ENCODE results near the gene MAPK8IP1.

MAPK8IP1 gene

DNA sequence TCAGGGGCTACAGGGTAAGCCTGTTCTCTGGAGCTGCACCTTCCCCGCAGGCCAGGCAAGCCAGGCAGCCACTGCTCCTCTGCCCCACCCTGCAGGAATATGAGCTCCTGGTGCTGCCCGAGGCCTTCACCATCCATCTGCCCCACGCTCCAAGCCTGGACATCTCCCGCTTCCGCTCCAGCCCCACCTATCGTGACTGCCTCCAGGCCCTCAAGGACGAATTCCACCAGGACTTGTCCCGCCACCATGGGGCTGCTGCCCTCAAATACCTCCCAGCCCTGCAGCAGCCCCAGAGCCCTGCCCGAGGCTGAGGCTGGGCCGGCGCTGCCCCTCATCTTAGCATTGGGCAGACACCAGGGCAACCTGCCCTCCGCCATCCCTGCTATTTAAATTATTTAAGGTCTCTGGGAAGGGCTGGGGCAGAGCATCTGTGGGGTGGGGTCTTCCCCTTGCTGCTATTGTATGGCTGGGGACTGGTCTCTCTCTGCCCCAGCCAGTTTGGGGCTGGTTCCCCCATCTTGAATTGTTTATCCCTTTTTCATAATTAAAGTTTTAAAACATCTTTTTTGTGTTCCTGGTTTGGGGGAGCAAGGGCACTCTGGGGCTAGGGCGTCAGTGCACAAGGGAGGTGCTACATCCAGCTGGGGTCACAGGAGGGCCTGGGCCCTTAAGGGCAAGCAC lies 43.2 kb downstream of the MAPK8IP1 start:
- no peak overlapping the region for H3K27ac ChIP-seq (replicated peaks)
- no peak overlapping the region for H3K4me3 ChIP-seq (replicated peaks; ENCODE audit: insufficient read depth, low read length)
- H3K27me3 ChIP-seq (ENCODE audit: insufficient read depth, poor library complexity, severe bottlenecking): peaks cover 8% of the 10 kb centered on the region
- TF ChIP-seq GABPA (IDR thresholded peaks at IDR 0.05; ENCODE audit: low read depth): no peak
- TF ChIP-seq, protein P1, sequence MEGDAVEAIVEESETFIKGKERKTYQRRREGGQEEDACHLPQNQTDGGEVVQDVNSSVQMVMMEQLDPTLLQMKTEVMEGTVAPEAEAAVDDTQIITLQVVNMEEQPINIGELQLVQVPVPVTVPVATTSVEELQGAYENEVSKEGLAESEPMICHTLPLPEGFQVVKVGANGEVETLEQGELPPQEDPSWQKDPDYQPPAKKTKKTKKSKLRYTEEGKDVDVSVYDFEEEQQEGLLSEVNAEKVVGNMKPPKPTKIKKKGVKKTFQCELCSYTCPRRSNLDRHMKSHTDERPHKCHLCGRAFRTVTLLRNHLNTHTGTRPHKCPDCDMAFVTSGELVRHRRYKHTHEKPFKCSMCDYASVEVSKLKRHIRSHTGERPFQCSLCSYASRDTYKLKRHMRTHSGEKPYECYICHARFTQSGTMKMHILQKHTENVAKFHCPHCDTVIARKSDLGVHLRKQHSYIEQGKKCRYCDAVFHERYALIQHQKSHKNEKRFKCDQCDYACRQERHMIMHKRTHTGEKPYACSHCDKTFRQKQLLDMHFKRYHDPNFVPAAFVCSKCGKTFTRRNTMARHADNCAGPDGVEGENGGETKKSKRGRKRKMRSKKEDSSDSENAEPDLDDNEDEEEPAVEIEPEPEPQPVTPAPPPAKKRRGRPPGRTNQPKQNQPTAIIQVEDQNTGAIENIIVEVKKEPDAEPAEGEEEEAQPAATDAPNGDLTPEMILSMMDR (IDR thresholded peaks at IDR 0.05; ENCODE audit: insufficient read depth, low read length): no peak
- no peak for DNase-seq (ENCODE audit: low read depth in 1 of 2, low spot score in 1 of 2)

DNA sequence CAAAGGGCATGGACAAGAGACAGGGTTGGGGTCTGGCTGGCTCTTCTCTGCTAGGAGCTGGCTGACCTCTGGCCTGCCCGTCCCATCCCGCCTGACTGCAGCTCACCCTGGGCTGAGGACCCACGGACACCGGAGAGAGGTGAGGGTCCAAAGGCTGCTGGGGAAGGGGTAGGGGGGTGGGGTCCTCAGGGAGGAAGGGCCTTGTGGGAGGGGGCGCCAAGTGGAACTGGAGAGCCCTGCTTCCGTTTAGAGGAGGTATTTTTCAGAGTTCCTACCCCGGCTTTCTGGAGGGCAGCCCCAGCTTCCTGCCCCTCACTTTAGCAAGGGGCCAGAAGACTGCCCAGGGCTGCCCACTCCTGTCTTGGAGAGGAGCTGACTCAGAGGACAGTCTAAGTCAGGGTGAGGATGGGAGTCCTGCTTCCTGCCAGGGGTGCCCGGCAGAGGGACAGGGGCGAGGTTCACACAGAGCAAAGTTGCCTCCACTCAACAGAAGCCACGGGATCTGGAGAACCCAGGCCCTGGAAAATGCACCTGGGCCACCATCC lies 44.1 kb downstream of the MAPK8IP1 start:
- no peak for TF ChIP-seq SPI1 (IDR thresholded peaks at IDR 0.05; ENCODE audit: borderline replicate concordance, low read depth)
- no peak for TF ChIP-seq GABPA (IDR thresholded peaks at IDR 0.05; ENCODE audit: low read depth)
- no peak for TF ChIP-seq POLR2AphosphoS5 (IDR thresholded peaks at IDR 0.05; ENCODE audit: low read depth)
- TF ChIP-seq, protein P1 (IDR thresholded peaks at IDR 0.05; ENCODE audit: insufficient read depth, low read length): no peak
- TF ChIP-seq, protein P2, sequence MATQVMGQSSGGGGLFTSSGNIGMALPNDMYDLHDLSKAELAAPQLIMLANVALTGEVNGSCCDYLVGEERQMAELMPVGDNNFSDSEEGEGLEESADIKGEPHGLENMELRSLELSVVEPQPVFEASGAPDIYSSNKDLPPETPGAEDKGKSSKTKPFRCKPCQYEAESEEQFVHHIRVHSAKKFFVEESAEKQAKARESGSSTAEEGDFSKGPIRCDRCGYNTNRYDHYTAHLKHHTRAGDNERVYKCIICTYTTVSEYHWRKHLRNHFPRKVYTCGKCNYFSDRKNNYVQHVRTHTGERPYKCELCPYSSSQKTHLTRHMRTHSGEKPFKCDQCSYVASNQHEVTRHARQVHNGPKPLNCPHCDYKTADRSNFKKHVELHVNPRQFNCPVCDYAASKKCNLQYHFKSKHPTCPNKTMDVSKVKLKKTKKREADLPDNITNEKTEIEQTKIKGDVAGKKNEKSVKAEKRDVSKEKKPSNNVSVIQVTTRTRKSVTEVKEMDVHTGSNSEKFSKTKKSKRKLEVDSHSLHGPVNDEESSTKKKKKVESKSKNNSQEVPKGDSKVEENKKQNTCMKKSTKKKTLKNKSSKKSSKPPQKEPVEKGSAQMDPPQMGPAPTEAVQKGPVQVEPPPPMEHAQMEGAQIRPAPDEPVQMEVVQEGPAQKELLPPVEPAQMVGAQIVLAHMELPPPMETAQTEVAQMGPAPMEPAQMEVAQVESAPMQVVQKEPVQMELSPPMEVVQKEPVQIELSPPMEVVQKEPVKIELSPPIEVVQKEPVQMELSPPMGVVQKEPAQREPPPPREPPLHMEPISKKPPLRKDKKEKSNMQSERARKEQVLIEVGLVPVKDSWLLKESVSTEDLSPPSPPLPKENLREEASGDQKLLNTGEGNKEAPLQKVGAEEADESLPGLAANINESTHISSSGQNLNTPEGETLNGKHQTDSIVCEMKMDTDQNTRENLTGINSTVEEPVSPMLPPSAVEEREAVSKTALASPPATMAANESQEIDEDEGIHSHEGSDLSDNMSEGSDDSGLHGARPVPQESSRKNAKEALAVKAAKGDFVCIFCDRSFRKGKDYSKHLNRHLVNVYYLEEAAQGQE (IDR thresholded peaks at IDR 0.05; ENCODE audit: insufficient replicate concordance, low read depth): no peak
- Histone ChIP-seq H3K27ac (replicated peaks) (no peak overlapping the region), H3K4me3 (replicated peaks; ENCODE audit: insufficient read depth, low read length) (no peak overlapping the region), H3K27me3 (ENCODE audit: insufficient read depth, poor library complexity, severe bottlenecking) (peaks cover 2% of the 10 kb centered on the region)
- no peak for DNase-seq (ENCODE audit: low read depth in 1 of 2, low spot score in 1 of 2)

DNA sequence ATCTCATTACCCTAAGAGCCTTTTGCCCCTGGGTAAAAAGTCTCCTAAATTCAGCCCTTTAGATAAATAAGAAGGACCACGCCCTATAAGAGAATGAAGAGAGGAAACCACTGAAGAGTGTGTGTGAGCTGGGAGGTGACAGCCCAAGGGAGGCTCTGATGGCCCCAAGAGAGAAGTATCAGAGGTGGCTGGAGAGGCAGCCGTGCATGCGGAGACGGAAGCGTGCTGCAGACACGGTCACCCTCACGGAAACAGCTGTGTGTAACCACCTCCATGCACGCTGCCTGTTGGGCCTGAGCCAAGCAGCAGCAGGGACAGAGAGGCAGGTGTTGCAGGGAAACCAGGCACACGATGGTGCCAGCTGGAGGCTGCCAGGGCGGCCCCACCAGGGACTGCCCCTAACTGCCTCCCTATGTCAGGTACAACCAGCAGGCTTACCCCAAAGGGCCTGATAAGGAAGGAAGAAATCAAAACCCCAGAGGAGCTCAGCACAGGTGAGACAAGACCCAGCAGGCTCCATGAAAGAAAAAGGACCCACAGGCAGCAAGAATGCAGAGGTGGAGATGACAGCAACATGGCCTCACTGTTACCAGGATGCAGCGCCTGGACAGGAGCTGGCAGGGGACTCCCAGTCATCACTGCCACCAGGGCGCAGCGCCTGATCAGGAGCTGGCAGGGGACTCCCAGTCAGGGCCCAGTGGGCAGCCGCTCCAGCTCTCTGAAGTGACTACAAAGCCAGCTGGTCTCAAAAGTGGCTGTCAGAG lies 44.8 kb downstream of the MAPK8IP1 start:
- Histone ChIP-seq H3K27ac (replicated peaks) (no peak overlapping the region), H3K4me3 (replicated peaks; ENCODE audit: insufficient read depth, low read length) (no peak overlapping the region), H3K27me3 (ENCODE audit: insufficient read depth, poor library complexity, severe bottlenecking) (no peaks in the 10 kb centered on the region)
- TF ChIP-seq POLR2AphosphoS5 (IDR thresholded peaks at IDR 0.05; ENCODE audit: low read depth): peak; percentile 95
- peak; percentile 54; the same call in 1 of the 2 replicates for TF ChIP-seq GABPA (IDR thresholded peaks at IDR 0.05; ENCODE audit: low read depth)
- TF ChIP-seq SPI1 (IDR thresholded peaks at IDR 0.05; ENCODE audit: borderline replicate concordance, low read depth): no peak
- DNase-seq (ENCODE audit: low read depth in 1 of 2, low spot score in 1 of 2): peak; percentile 66 to 82

DNA sequence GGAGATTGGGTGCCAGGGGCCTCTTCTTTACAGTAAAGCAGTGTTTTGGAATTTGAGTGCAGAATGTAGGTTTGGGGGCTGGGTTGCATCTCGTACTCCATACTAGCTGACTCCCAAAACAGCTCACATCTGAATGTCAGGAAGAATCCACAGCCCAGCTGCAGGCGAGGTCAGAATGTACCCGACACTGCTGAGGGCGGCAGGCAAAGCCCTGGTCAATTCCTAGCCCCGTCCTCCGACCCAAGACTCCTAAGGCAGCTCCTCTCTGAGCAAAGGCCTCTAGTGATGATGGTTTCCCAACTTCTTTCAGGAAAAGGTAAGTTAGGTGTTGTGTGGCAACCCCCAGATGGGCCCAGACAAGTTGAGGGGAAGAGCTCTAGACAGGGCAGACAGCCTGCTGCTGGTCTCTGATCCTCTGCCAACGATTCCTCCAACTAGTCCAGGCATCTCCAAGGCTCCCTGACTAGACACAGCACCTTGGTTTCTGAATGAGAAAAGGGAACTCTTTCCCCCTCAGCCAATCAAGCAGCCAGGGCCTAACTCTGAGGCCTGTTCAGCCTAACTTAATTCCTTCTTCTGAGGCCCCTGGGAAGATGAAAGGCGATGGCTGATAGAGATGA lies 45.6 kb downstream of the MAPK8IP1 start:
- Histone ChIP-seq H3K27ac (replicated peaks) (no peak overlapping the region), H3K27me3 (ENCODE audit: insufficient read depth, poor library complexity, severe bottlenecking) (no peaks in the 10 kb centered on the region), H3K4me3 (replicated peaks; ENCODE audit: insufficient read depth, low read length) (no peak overlapping the region)
- TF ChIP-seq, protein P1 (IDR thresholded peaks at IDR 0.05; ENCODE audit: insufficient read depth, low read length): no peak
- TF ChIP-seq, protein P2 (IDR thresholded peaks at IDR 0.05; ENCODE audit: insufficient replicate concordance, low read depth): no peak
- no peak for TF ChIP-seq GABPA (IDR thresholded peaks at IDR 0.05; ENCODE audit: low read depth)
- TF ChIP-seq POLR2AphosphoS5 (IDR thresholded peaks at IDR 0.05; ENCODE audit: low read depth): no peak
- TF ChIP-seq SPI1 (IDR thresholded peaks at IDR 0.05; ENCODE audit: borderline replicate concordance, low read depth): no peak
- no peak for DNase-seq (ENCODE audit: low read depth in 1 of 2, low spot score in 1 of 2)

Data from HL-60 (cell line).